ENCODE results near the gene CELA3A. TPM values are rescaled to one million over a fixed set of nuclear protein-coding genes. Genes with fewer than 3 reads are reported as not detected.
A peak's percentile ranks its signal among the peaks of the same experiment; 100 is the strongest.

Gene CELA3A
- total and polyA plus RNA-seq, 5 donors = 0.86 TPM; not detected in 4

GRCh38 chr1:22039594-22040285 is 38.3 kb downstream of the CELA3A start:
- ATAC-seq = peak; percentile 91 to 94
- intact Hi-C loops (cut with DNase I) = no loop called here
- Histone ChIP-seq H3K27me3 (ENCODE audit: control insufficient read depth, insufficient read depth) (no peaks in the 10 kb centered on the region), H3K4me3 (ENCODE audit: low read length) (no peak overlapping the region), H3K4me1 (ENCODE audit: control insufficient read depth, insufficient read depth, low read length) (peaks cover 2% of the 10 kb centered on the region), H3K27ac (ENCODE audit: low read length) (peak overlapping the region; percentile 42), H3K9me3 (ENCODE audit: control insufficient read depth, low read length) (no peaks in the 10 kb centered on the region)
- WGBS = 41% methylated on average over 6 of the region's 6 CpGs
- DNase-seq = peak; percentile 75 to 89 (median 87)

GRCh38 chr1:22040286-22040623 is 38.8 kb downstream of the CELA3A start:
- DNase-seq (no peak), ATAC-seq (no peak)
- Histone ChIP-seq H3K4me3 (ENCODE audit: low read length) (no peak overlapping the region), H3K27ac (ENCODE audit: low read length) (peak overlapping the region; percentile 23), H3K9me3 (ENCODE audit: control insufficient read depth, low read length) (no peaks in the 10 kb centered on the region), H3K4me1 (ENCODE audit: control insufficient read depth, insufficient read depth, low read length) (peaks cover 2% of the 10 kb centered on the region), H3K27me3 (ENCODE audit: control insufficient read depth, insufficient read depth) (no peaks in the 10 kb centered on the region)
- 93% methylated on average over 5 of the region's 5 CpGs for WGBS
- intact Hi-C loops (cut with DNase I) = no loop called here

- DNase-seq (no peak), ATAC-seq (no peak)
- 100% methylated on average over 1 of the region's 1 CpG for WGBS
- Histone ChIP-seq H3K27ac (ENCODE audit: low read length) (no peak overlapping the region), H3K4me3 (ENCODE audit: low read length) (no peak overlapping the region), H3K27me3 (ENCODE audit: control insufficient read depth, insufficient read depth) (no peaks in the 10 kb centered on the region), H3K9me3 (ENCODE audit: control insufficient read depth, low read length) (no peaks in the 10 kb centered on the region), H3K4me1 (ENCODE audit: control insufficient read depth, insufficient read depth, low read length) (peaks cover 2% of the 10 kb centered on the region)
- intact Hi-C loops (cut with DNase I) = no loop called here
These were observed 40.0 kb downstream of the CELA3A start for GRCh38 chr1:22041505-22041904.

- Histone ChIP-seq H3K4me1 (ENCODE audit: control insufficient read depth, insufficient read depth, low read length) (peaks cover 2% of the 10 kb centered on the region), H3K9me3 (ENCODE audit: control insufficient read depth, low read length) (no peaks in the 10 kb centered on the region), H3K4me3 (ENCODE audit: low read length) (no peak overlapping the region), H3K27ac (ENCODE audit: low read length) (no peak overlapping the region), H3K27me3 (ENCODE audit: control insufficient read depth, insufficient read depth) (no peaks in the 10 kb centered on the region)
- WGBS = 65% methylated on average over 3 of the region's 3 CpGs
- intact Hi-C loops (cut with DNase I) = no loop called here
- ATAC-seq (no peak), DNase-seq (peak in 1 of 3 donors; percentile 5)
These were observed 41.8 kb downstream of the CELA3A start for GRCh38 chr1:22043198-22043769.

- intact Hi-C loops (cut with DNase I) = no loop called here
- ATAC-seq (no peak), DNase-seq (no peak)
- no peaks in the 10 kb centered on the region for H3K9me3 ChIP-seq (ENCODE audit: control insufficient read depth, low read length)
- H3K4me3 ChIP-seq (ENCODE audit: low read length) = no peak overlapping the region
- WGBS = 71% methylated on average over 3 of the region's 3 CpGs
- H3K27me3 ChIP-seq (ENCODE audit: control insufficient read depth, insufficient read depth) = no peaks in the 10 kb centered on the region
- no peak overlapping the region for H3K27ac ChIP-seq (ENCODE audit: low read length)
- H3K4me1 ChIP-seq (ENCODE audit: control insufficient read depth, insufficient read depth, low read length) = peaks cover 6% of the 10 kb centered on the region
These were observed 43.4 kb downstream of the CELA3A start for GRCh38 chr1:22044690-22045420.

GRCh38 chr1:22045604-22046228 is 44.3 kb downstream of the CELA3A start:
- Histone ChIP-seq H3K27ac (ENCODE audit: low read length) (no peak overlapping the region), H3K27me3 (ENCODE audit: control insufficient read depth, insufficient read depth) (no peaks in the 10 kb centered on the region), H3K4me3 (ENCODE audit: low read length) (no peak overlapping the region), H3K9me3 (ENCODE audit: control insufficient read depth, low read length) (no peaks in the 10 kb centered on the region), H3K4me1 (ENCODE audit: control insufficient read depth, insufficient read depth, low read length) (peaks cover 6% of the 10 kb centered on the region)
- ATAC-seq (no peak), DNase-seq (no peak)
- WGBS = 74% methylated on average over 2 of the region's 2 CpGs
- intact Hi-C loops (cut with DNase I) = no loop called here

- no peaks in the 10 kb centered on the region for H3K27me3 ChIP-seq (ENCODE audit: control insufficient read depth, insufficient read depth)
- intact Hi-C loops (cut with DNase I) = no loop called here
- DNase-seq (peak in 1 of 3 donors; percentile 40), ATAC-seq (no peak)
- H3K4me1 ChIP-seq (ENCODE audit: control insufficient read depth, insufficient read depth, low read length) = peaks cover 6% of the 10 kb centered on the region
- 65% methylated on average over 8 of the region's 8 CpGs for WGBS
- H3K9me3 ChIP-seq (ENCODE audit: control insufficient read depth, low read length) = no peaks in the 10 kb centered on the region
- H3K27ac ChIP-seq (ENCODE audit: low read length) = peak overlapping the region; percentile 62
- H3K4me3 ChIP-seq (ENCODE audit: low read length) = no peak overlapping the region
These were observed 47.1 kb downstream of the CELA3A start for GRCh38 chr1:22048351-22049192.

GRCh38 chr1:22050330-22050729 is 48.9 kb downstream of the CELA3A start:
- intact Hi-C loops (cut with DNase I) = no loop called here
- WGBS = over 99% methylated on average over 3 of the region's 3 CpGs

GRCh38 chr1:22051607-22052114 is 50.2 kb downstream of the CELA3A start:
- peaks cover 9% of the 10 kb centered on the region for H3K4me1 ChIP-seq (ENCODE audit: control insufficient read depth, insufficient read depth, low read length)
- WGBS = 90% methylated on average over 13 of the region's 13 CpGs
- no peak overlapping the region for H3K4me3 ChIP-seq (ENCODE audit: low read length)
- DNase-seq = no peak
- intact Hi-C loops (cut with DNase I) = no loop called here
- H3K9me3 ChIP-seq (ENCODE audit: control insufficient read depth, low read length) = no peaks in the 10 kb centered on the region
- no peak for ATAC-seq
- no peak overlapping the region for H3K27ac ChIP-seq (ENCODE audit: low read length)
- no peaks in the 10 kb centered on the region for H3K27me3 ChIP-seq (ENCODE audit: control insufficient read depth, insufficient read depth)

More at GRCh38 chr1:22050330-22050729, 48.9 kb downstream of the CELA3A start:
- Histone ChIP-seq H3K9me3 (ENCODE audit: control insufficient read depth, low read length) (no peaks in the 10 kb centered on the region), H3K4me3 (ENCODE audit: low read length) (no peak overlapping the region), H3K4me1 (ENCODE audit: control insufficient read depth, insufficient read depth, low read length) (peaks cover 9% of the 10 kb centered on the region), H3K27me3 (ENCODE audit: control insufficient read depth, insufficient read depth) (no peaks in the 10 kb centered on the region), H3K27ac (ENCODE audit: low read length) (no peak overlapping the region)
- no peak for DNase-seq
- no peak for ATAC-seq

Data from right cardiac atrium (tissue), 5 donors.